GM19239 (cell line): ENCODE measurements around the gene TRMT2A.
"Not testable (repeated sequence)": the region's sequence is repeated elsewhere in the genome, so short reads cannot be mapped to it uniquely, and the experiment has no call there.

ENCODE experiments used
- DNase-seq: peaks from one replicate; pipeline ENCODE4 v3.0.0; 2011; ENCODE audit warnings: low spot score; ENCODE audit not compliant: insufficient read length
- FAIRE-seq: peaks from 2 replicates; lab custom pipeline; 2011; peaks lifted over from hg19 to GRCh38; lab: Jason Lieb, UNC

Gene TRMT2A

DNA sequence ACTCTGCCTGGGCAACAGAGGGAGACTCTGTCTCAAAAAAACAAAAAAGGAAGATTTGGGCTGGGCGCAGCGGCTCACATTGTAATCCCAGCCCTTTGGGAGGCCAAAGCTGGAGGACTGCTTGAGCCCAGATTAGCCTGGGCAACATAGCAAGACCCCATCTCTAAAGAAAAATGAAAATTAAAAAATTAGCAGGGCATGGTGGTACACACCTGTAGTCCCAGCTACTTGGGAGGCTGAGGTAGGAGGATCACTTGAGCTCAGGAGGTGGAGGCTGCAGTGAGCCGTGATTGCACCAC is 49.7 kb downstream of the TRMT2A start:
- FAIRE-seq, DNase-seq: not testable (repeated sequence)

DNA sequence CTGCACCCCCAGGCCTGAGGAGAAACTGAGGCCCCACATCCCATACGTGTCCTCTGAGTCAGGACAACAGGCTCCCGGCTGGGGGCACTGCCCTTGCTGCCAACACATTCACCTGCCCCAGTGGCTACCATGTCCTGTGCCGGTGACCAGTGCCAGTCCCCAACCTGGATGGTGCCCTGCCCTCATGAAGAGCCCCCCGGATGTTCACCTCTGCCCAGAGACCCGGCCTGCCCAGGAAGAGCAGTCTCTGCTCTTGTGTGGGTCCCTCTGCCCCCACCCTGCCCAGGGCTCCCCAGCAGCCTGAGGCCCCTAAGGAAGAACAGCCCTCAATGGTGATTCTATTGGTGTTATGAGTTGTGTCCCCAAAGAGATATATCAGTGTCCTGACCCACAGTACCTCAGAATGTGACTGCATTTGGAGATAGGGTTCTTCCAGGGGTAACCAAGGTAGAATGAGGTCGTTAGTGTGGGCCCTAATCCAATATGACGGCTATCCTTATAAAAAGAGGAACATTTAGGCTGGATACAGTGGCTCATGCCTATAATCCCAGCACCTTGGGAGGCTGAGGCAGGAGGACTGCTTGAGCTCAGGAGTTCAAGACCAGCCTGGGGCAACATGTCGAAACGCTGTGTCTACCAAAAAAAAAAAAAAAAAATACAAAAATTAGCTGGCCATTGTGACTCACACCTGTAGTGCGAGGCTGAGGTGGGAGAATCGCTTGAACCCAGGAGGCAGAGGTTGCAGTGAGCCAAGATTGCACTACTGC is 50.2 kb downstream of the TRMT2A start:
- FAIRE-seq (no peak), DNase-seq (no peak)

- DNase-seq (no peak), FAIRE-seq (no peak)
These were observed 51.0 kb downstream of the TRMT2A start for GRCh38 chr22:20065896-20066616.

- no peak for DNase-seq
- FAIRE-seq: no peak
These were observed 52.3 kb downstream of the TRMT2A start for GRCh38 chr22:20064545-20065262.

DNA sequence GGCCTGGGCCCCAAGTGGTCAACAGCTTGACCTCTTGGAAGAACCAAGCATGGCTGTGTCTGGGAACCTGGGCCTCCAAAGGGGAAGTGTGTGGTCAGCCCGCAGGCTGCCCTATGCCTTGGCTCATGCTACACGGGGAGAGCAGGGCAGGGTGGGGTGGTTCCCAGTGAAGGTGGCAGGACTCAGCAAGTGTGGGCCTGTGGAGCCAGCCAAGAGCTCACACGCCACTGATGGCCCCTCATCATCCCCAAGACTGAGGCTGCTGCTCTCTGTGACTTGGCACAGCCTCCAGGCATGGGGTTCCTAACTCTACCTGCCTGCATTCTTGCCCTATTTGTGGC is 52.9 kb downstream of the TRMT2A start:
- no peak for DNase-seq
- FAIRE-seq: no peak

DNA sequence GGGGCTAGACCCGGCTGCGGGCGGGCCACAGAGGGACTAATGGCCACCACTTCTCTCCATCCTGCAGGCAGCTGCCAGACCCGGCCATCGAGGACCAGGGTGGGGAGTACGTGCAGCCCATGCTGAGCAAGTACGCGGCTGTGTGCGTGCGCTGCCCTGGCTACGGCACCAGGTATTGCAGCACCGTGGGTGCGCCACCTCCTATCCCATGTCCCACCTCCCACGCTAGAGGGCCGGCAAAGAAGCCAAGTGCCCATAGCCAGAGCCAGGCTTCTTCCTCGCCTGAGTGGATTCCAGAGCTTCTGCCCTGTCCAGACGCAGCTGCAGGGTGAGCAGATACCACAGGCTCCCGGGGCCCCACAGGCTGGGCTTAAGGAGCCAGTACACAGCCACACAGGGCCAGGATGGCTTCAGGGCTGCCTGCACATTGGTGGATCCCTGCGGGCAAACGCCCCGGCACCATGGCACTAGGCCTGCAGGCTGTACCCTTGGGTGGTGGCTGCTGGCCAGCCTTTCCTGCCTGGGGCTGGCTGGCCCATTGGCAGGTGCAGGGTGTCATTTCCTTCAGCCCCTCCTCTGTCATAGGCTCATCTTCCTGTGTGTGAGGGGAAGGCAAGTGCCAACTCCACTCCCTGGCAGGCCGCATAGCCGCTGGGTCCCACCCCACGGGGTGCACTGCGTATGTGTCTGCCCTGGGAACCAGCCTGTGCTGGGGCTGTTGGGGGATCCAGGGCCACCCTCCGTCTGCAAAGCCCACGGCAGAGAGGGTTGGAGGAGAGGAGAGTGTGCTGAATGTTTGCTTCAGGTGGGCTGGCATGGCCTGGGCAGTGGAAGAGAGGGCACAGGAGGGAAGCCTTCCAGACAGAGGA is 53.5 kb downstream of the TRMT2A start:
- no peak for FAIRE-seq
- no peak for DNase-seq

GRCh38 chr22:20062766-20063083 is 54.3 kb downstream of the TRMT2A start:
- FAIRE-seq: no peak
- DNase-seq: no peak

GRCh38 chr22:20062043-20062765 is 54.8 kb downstream of the TRMT2A start:
- FAIRE-seq (no peak), DNase-seq (no peak)
